CD4-positive, alpha-beta T cell (primary cell): ENCODE measurements around the gene UTF1. TPM values are rescaled to one million over a fixed set of nuclear protein-coding genes. Genes with fewer than 3 reads are reported as not detected.
A peak's percentile ranks its signal among the peaks of the same experiment; 100 is the strongest.

ENCODE experiments used
- ATAC-seq: fragments of 200-7000 bp; cut with Tn5 transposase; one replicate; pipeline ENCODE4 v1.10.0; 2022; ENCODE audit warnings: mild to moderate bottlenecking; ENCODE audit not compliant: poor library complexity
- CTCF ChIA-PET: fragments of 350-600 bp; sonication (Branson Sonifier 250); formaldehyde crosslinking; loops from one replicate; lab custom pipeline; 2021; ENCODE audit warnings: antibody characterized with exemption, inconsistent platforms; lab: Charles Lee
- POLR2A ChIA-PET: fragments of 350-600 bp; sonication (Branson Sonifier 250); formaldehyde crosslinking; loops from one replicate; lab custom pipeline; 2021; ENCODE audit warnings: antibody characterized with exemption, inconsistent platforms; lab: Charles Lee
- DNase-seq, 14 experiments: peaks; one replicate each; pipeline ENCODE4 v3.0.0-alpha.2; 2013 to 2020; ENCODE audit warnings: mixed read lengths in 2 of 14
- H3K27ac ChIP-seq, 2 donors: one replicate each; pipeline versions ENCODE4 v1.5.1 to v1.7.0; 2013; ENCODE audit warnings: low read length in 2 of 2, low read depth in 1 of 2, mild to moderate bottlenecking in 1 of 2
- H3K27me3 ChIP-seq, 2 experiments: 1 replicate in 1 of 2; 2 replicates in 1 of 2; pipeline versions ENCODE4 v1.6.1 to v1.7.0; 2013; ENCODE audit warnings: low read length in 2 of 2, control low read depth in 1 of 2, mild to moderate bottlenecking in 1 of 2, moderate library complexity in 1 of 2; ENCODE audit not compliant: insufficient read depth in 2 of 2, control insufficient read depth in 1 of 2
- H3K36me3 ChIP-seq: one replicate; pipeline ENCODE4 v1.6.1; 2013; ENCODE audit warnings: low read length, control low read depth; ENCODE audit not compliant: insufficient read depth
- H3K4me1 ChIP-seq: one replicate; pipeline ENCODE4 v1.6.1; 2013; ENCODE audit warnings: low read length, control low read depth; ENCODE audit not compliant: insufficient read depth
- H3K4me3 ChIP-seq: one replicate; pipeline ENCODE4 v1.5.1; 2013; ENCODE audit warnings: mild to moderate bottlenecking, low read length, moderate library complexity
- H3K9me3 ChIP-seq, 2 experiments: 1 replicate in 1 of 2; 2 replicates in 1 of 2; pipeline versions ENCODE4 v1.6.1 to v1.7.0; 2013; ENCODE audit warnings: low read length in 2 of 2, mild to moderate bottlenecking in 2 of 2, control low read depth in 1 of 2, moderate library complexity in 1 of 2; ENCODE audit not compliant: control insufficient read depth in 1 of 2, insufficient read depth in 1 of 2
- H3K27ac Mint-ChIP-seq: one replicate; pipeline ENCODE4 v1.8.0; 2020; ENCODE audit warnings: mixed read lengths
- H3K27me3 Mint-ChIP-seq: one replicate; pipeline ENCODE4 v1.8.0; 2021; ENCODE audit warnings: mixed read lengths
- H3K36me3 Mint-ChIP-seq: one replicate; pipeline ENCODE4 v1.8.0; 2021; ENCODE audit warnings: low read depth, mixed read lengths
- H3K4me1 Mint-ChIP-seq: one replicate; pipeline ENCODE4 v1.8.0; 2021; ENCODE audit warnings: low read depth, mixed read lengths
- H3K4me3 Mint-ChIP-seq: one replicate; pipeline ENCODE4 v1.8.0; 2020; ENCODE audit warnings: mild to moderate bottlenecking, mixed read lengths
- H3K9me3 Mint-ChIP-seq: one replicate; pipeline ENCODE4 v1.8.0; 2020; ENCODE audit warnings: mixed read lengths
- intact Hi-C, 2 experiments: fragments of 100-400 bp; cut with DNase I in 1 of 2; cut with micrococcal nuclease in 1 of 2; formaldehyde crosslinking; loops; one replicate each; pipeline versions ENCODE4 v1.15.1 to v1.9.0; 2023 to 2025; cut with DNase I, micrococcal nuclease
- total RNA-seq, 174 experiments: library from RNA in 2 of 174; stranded (reverse) in 2 of 174; gene quantifications; one replicate each; pipeline ENCODE4 v1.2.3 and lab custom pipeline; 2021 to 2026
- TF ChIP-seq, protein P1 (sequence below): fragments of 200-600 bp; IDR thresholded peaks from one replicate; pipeline ENCODE4 v1.8.0; 2022; ENCODE audit warnings: antibody characterized with exemption, mild to moderate bottlenecking

The UTF1 gene
- total RNA-seq, 2 experiments from 2014 or later: not detected

DNA sequence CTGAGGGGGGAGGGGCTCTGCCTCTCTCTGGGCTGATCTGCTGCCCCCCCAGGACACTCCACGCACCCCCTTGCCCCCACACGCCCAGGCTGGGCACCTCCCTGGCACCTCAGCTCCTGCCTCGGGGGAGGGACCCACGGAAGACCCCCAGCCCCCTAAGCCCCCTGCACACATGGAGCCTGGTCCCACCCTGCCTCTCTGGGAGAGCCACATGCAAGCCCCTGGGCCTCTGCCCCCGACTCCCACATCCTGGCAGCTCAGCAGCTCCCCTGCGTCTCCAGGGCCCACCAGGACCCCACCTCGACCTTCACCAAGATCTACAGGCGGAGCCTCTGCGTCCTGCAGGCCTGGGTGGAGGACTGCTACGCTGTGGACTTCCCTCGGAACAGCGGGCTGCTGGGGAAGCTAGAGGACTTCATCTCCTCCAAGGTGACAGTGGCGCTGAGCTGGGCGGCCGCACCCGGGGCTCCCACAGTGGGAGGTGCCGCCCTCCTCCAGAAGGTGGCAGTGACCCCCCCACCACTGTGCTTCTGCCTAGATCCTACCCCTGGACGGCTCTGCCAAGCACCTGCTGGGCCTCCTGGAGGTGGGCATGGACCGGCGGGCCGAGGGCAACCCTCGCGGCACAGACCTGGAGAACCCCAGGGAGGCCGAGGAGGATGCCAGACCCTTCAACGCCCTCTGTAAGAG, 18.7 kb upstream of the UTF1 start:
- ChIA-PET POLR2A (no interaction called here), CTCF (no interaction called here)
- no peaks in the 10 kb centered on the region for H3K27me3 Mint-ChIP-seq
- no peak overlapping the region for H3K27ac Mint-ChIP-seq
- intact Hi-C loops: no loop called here
- H3K36me3 Mint-ChIP-seq: no peaks in the 10 kb centered on the region
- H3K4me3 Mint-ChIP-seq: no peak overlapping the region
- Histone ChIP-seq H3K9me3 (peaks cover 0 to 14% of the 10 kb centered on the region in 2 experiments), H3K4me1 (peaks cover 8% of the 10 kb centered on the region), H3K27ac (no peak overlapping the region), H3K27me3 (peaks cover 0 to 3% of the 10 kb centered on the region in 2 experiments), H3K36me3 (no peaks in the 10 kb centered on the region), H3K4me3 (no peak overlapping the region)
- TF ChIP-seq, protein P1, sequence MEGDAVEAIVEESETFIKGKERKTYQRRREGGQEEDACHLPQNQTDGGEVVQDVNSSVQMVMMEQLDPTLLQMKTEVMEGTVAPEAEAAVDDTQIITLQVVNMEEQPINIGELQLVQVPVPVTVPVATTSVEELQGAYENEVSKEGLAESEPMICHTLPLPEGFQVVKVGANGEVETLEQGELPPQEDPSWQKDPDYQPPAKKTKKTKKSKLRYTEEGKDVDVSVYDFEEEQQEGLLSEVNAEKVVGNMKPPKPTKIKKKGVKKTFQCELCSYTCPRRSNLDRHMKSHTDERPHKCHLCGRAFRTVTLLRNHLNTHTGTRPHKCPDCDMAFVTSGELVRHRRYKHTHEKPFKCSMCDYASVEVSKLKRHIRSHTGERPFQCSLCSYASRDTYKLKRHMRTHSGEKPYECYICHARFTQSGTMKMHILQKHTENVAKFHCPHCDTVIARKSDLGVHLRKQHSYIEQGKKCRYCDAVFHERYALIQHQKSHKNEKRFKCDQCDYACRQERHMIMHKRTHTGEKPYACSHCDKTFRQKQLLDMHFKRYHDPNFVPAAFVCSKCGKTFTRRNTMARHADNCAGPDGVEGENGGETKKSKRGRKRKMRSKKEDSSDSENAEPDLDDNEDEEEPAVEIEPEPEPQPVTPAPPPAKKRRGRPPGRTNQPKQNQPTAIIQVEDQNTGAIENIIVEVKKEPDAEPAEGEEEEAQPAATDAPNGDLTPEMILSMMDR: no peak
- DNase-seq: peak in 1 of 14 experiments; percentile 4
- H3K4me1 Mint-ChIP-seq: no peaks in the 10 kb centered on the region
- H3K9me3 Mint-ChIP-seq: no peaks in the 10 kb centered on the region
- ATAC-seq: no peak

DNA sequence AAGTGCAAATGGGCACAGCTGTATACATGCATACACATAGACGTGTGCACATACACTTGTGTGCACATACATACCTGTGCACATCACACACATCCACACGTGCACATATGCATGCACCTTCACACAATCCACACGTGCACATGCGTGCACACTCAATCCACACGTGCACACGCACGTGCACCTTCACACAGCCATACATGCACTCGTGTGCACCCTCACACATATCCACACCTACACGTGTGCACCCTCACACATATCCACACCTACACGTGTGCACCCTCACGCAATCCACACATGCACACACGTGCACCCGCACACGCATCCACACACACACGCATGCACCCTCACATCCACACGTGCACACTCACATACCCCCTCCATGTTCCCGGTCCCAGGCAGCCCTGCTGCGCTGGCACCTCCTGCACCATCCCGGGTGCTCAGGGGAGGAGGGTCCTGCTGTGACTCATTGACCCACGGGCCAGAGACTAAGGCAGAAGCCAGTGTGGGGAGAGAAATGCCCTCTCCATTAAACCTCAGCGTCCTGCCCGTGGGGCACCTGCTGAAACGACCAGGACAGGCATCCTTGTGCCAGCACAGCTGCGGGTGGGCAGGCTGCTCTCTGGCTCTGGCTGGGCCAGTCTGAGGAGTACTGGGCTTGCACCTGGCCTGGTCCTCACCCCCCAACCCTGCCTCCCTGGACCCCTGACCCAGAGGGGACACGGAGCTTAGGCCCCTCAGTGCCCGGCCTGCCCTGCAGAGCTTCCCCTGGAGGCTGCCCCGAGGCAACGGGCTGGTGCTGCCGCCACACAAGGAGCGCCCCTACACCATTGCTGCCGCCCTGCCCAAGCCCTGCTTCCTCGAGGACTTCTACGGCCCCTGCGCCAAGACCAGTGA, 17.8 kb upstream of the UTF1 start:
- peak in 1 of 14 experiments; percentile 4 for DNase-seq
- intact Hi-C loops: no loop called here
- ChIA-PET POLR2A (no interaction called here), CTCF (no interaction called here)
- H3K9me3 ChIP-seq: peaks cover 0 to 14% of the 10 kb centered on the region in 2 experiments
- peaks cover 7% of the 10 kb centered on the region for H3K27me3 Mint-ChIP-seq
- H3K4me1 Mint-ChIP-seq: no peaks in the 10 kb centered on the region
- H3K4me3 ChIP-seq: no peak overlapping the region
- no peaks in the 10 kb centered on the region for H3K36me3 Mint-ChIP-seq
- H3K9me3 Mint-ChIP-seq: no peaks in the 10 kb centered on the region
- H3K4me1 ChIP-seq: peaks cover 8% of the 10 kb centered on the region
- H3K27ac ChIP-seq: no peak overlapping the region
- peaks cover 0 to 3% of the 10 kb centered on the region in 2 experiments for H3K27me3 ChIP-seq
- no peaks in the 10 kb centered on the region for H3K36me3 ChIP-seq
- no peak overlapping the region for H3K27ac Mint-ChIP-seq
- ATAC-seq: no peak
- TF ChIP-seq, protein P1: no peak
- no peak overlapping the region for H3K4me3 Mint-ChIP-seq

DNA sequence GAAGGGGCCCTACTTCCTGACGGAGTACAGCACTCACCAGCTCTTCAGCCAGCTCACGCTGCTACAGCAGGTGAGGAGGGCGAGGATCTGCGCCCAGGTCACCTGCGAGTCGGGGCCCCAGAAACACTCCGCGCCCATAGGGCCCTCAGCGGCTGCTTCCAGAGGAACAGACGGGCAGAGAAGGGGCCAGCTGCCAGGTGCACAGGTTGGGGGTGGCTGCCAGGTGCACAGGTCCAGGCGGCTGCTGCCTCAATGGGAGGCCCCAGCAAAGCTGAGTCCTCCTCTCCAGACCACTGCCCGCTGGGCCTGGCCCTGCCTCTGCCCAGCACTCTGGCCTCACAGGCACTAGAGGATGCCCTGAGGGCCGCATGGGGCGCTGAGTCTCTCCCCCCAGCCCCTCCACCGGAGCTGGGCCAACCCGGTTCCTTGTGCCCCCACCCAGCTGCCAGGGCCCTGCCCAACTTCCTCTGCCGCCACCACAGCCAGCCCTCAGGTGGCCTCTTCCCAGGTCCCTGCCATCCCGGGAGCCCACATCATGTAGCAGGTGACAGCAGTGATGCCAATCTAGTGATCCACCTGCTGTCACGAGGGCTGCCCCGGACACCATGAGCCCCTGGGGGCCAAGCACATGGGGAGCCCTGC, 17.0 kb upstream of the UTF1 start:
- Mint-ChIP-seq H3K27ac (no peak overlapping the region), H3K27me3 (peaks cover 7% of the 10 kb centered on the region), H3K4me1 (no peaks in the 10 kb centered on the region), H3K9me3 (no peaks in the 10 kb centered on the region), H3K4me3 (no peak overlapping the region), H3K36me3 (no peaks in the 10 kb centered on the region)
- DNase-seq (peak in 1 of 14 experiments; percentile 2), ATAC-seq (no peak)
- POLR2A ChIA-PET: no interaction called here
- Histone ChIP-seq H3K4me1 (peaks cover 8% of the 10 kb centered on the region), H3K4me3 (no peak overlapping the region), H3K36me3 (no peaks in the 10 kb centered on the region), H3K9me3 (peaks cover 0 to 14% of the 10 kb centered on the region in 2 experiments), H3K27me3 (peaks cover 0 to 3% of the 10 kb centered on the region in 2 experiments), H3K27ac (no peak overlapping the region)
- TF ChIP-seq, protein P1: no peak
- intact Hi-C loops: no loop called here
- CTCF ChIA-PET: no interaction called here
